BE2C (cell line): ENCODE data around the gene AIP.

ENCODE experiments used
- DNase-seq: peaks from one replicate; pipeline ENCODE4 v3.0.0-alpha.2; 2020
- H3K27me3 ChIP-seq: fragments of 250-450 bp; sonication (Bioruptor Pico); 2 replicates; pipeline ENCODE4 v1.5.1; 2020; ENCODE audit warnings: mild to moderate bottlenecking
- H3K36me3 ChIP-seq: fragments of 250-450 bp; sonication (Bioruptor Pico); 2 replicates; pipeline ENCODE4 v1.5.1; 2020; ENCODE audit warnings: mild to moderate bottlenecking
- H3K4me1 ChIP-seq: fragments of 250-450 bp; sonication (Bioruptor Pico); 2 replicates; pipeline ENCODE4 v1.5.1; 2020
- H3K4me3 ChIP-seq: 2 replicates; pipeline ENCODE4 v1.5.1; 2011; ENCODE audit warnings: low read depth, low read length
- H3K9me3 ChIP-seq: fragments of 250-450 bp; sonication (Bioruptor Pico); 2 replicates; pipeline ENCODE4 v1.5.1; 2020
- CTCF ChIP-seq: IDR thresholded peaks from 2 replicates; pipeline ENCODE4 v1.5.1; 2012; ENCODE audit warnings: mild to moderate bottlenecking, low read depth, low read length

AIP gene

GRCh38 chr11:67493548-67494370, 10.9 kb downstream of the AIP start:
- DNase-seq, result no peak
- no peaks in the 10 kb centered on the region for H3K4me1 ChIP-seq
- no peak for TF ChIP-seq CTCF
- H3K4me3 ChIP-seq, result no peak overlapping the region
- peaks cover 7% of the 10 kb centered on the region for H3K36me3 ChIP-seq
- H3K27me3 ChIP-seq, result no peaks in the 10 kb centered on the region
- H3K9me3 ChIP-seq, result no peaks in the 10 kb centered on the region

- DNase-seq, result no peak
- H3K27me3 ChIP-seq, result no peaks in the 10 kb centered on the region
- H3K9me3 ChIP-seq, result no peaks in the 10 kb centered on the region
- no peak for TF ChIP-seq CTCF
- H3K4me3 ChIP-seq, result no peak overlapping the region
- no peaks in the 10 kb centered on the region for H3K4me1 ChIP-seq
- peaks cover 7% of the 10 kb centered on the region for H3K36me3 ChIP-seq
These were observed 11.8 kb downstream of the AIP start for GRCh38 chr11:67494371-67495233.

- Histone ChIP-seq H3K9me3 (no peaks in the 10 kb centered on the region), H3K36me3 (peaks cover 5% of the 10 kb centered on the region), H3K4me3 (no peak overlapping the region), H3K27me3 (no peaks in the 10 kb centered on the region), H3K4me1 (no peaks in the 10 kb centered on the region)
- no peak for DNase-seq
- no peak for TF ChIP-seq CTCF
These were observed 12.6 kb downstream of the AIP start for GRCh38 chr11:67495234-67496005.

GRCh38 chr11:67496113-67496512, 13.3 kb downstream of the AIP start:
- Histone ChIP-seq H3K9me3 (no peaks in the 10 kb centered on the region), H3K27me3 (no peaks in the 10 kb centered on the region), H3K4me1 (no peaks in the 10 kb centered on the region), H3K4me3 (no peak overlapping the region), H3K36me3 (peaks cover 3% of the 10 kb centered on the region; the same call in 1 of the 2 replicates)
- TF ChIP-seq CTCF, result no peak
- DNase-seq, result no peak

- Histone ChIP-seq H3K27me3 (no peaks in the 10 kb centered on the region), H3K9me3 (no peaks in the 10 kb centered on the region), H3K4me3 (no peak overlapping the region), H3K4me1 (no peaks in the 10 kb centered on the region), H3K36me3 (no peaks in the 10 kb centered on the region; the same call in 1 of the 2 replicates)
- no peak for DNase-seq
- no peak for TF ChIP-seq CTCF
These were observed 14.9 kb downstream of the AIP start for GRCh38 chr11:67497656-67498291.
